ENCODE measurements around the gene CD300E.
"Not testable (repeated sequence)": the region's sequence is repeated elsewhere in the genome, so short reads cannot be mapped to it uniquely, and the experiment has no call there.

The CD300E gene

GRCh38 chr17:74623693-74624093, at the start of gene CD300E:
CD300E (minus strand) TSS chr17:74623738; CDS start chr17:74623621, 117 bp downstream.
- DNase-seq, result no peak

- DNase-seq, result peak; percentile 88
Measured at GRCh38 chr17:74671031-74671771, 47.7 kb upstream of the CD300E start.

DNA sequence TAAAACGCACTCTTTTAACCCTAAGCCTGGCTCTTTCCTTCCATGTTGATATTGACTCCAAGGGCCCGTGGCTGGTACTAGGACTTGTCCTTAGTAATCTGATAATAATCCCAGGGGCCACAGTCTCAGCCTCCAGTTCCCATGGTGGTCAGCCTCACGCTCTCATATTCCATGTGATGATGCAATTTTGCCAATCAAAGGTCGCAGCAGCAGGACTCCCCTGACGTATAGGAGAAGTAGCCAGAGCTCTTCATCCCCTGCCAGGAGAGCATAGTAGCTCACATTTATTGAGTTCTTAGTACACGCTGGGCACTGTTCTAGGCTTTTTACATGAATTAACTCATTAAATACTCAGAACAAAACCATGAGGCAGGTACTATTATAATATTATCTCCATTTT, 46.8 kb upstream of the CD300E start:
- no peak for DNase-seq

- DNase-seq, result no peak
Measured at GRCh38 chr17:74663561-74663960, 40.0 kb upstream of the CD300E start.

DNA sequence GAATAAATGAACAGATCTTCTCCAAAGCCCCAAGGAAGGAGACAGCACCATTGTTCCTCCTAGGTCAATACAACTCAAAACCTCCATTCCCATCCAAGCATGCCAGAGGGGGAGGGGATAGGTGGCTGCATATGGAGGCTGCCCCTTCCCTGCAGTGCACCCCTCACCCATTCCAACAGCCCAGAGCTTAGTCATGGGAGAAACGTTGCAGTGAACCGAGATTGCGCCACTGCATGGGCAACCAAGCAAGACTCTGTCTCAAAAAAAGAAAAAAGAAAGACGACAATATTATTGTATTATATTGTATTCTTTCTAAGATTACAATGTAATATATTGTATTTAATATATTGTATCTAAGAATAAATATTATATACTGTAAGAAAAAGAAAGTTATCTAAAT, 36.4 kb upstream of the CD300E start:
- DNase-seq, result no peak

GRCh38 chr17:74658620-74659019, 35.1 kb upstream of the CD300E start:
- DNase-seq, result no peak

- DNase-seq, result no peak
Measured at GRCh38 chr17:74654742-74655141, 31.2 kb upstream of the CD300E start.

GRCh38 chr17:74652020-74652419, 28.5 kb upstream of the CD300E start:
- no peak for DNase-seq

GRCh38 chr17:74649909-74650308, 26.4 kb upstream of the CD300E start:
- no peak for DNase-seq

DNA sequence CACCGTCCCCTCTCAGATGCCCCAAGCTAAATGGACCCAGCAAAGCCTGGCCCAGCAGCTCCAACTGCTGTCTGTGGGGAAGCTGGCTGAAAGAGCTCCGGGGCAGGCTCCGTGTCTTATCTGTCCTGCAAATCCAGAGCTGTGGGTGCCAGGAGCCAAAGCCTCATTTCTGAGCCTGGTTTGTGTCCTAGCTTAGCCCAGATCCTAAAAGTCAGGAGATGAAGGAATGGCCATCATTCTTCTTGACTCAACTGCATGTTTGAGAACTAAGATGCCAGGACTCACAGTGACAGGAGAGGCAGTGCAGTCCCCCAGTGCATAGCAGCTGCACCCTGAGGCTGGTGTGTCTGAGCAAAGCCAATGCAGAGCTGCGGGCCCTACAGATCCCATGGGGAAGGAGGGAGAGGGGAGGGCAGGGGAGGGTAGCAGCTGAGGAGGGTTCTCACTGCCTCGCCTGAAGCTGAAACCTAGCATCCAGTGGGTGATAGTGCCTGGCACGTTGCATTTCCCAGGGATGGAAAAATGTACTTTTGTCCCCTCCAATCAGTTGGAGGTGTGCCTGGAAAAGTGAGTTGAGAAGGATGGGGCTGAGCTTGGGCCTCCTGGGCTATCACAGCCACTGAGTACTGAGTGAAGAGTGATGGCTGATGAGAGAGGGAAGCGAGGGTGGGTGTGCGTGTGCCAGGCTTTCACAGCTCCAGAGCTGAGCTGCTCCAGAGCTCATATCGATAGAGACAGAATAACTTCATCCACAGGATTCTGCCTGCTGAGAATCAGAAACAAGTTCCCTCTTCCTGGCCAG, 24.5 kb upstream of the CD300E start:
- DNase-seq, result no peak

- DNase-seq, result no peak
Measured at GRCh38 chr17:74646231-74646630, 22.7 kb upstream of the CD300E start.

GRCh38 chr17:74645010-74645409, 21.5 kb upstream of the CD300E start:
- no peak for DNase-seq

DNA sequence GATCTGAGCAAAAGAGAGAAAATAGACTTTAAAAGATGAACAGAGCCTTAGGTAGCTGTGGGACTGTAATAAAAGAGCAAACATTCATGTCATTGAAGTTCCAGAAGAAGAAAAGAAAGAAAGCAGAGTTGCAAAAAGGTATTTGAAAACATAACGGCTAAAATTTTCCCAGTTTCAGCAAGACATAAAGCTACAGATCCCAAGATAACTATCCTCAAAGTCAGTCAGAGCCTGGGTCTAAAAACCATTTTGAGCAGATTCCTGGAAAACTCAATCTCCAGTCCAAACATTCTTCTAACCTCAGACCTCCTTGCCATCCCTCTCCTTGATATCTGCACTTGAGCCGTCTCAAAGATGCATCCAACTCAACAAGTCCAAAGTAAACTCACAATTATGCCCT, 20.9 kb upstream of the CD300E start:
- no peak for DNase-seq

GRCh38 chr17:74643826-74644225, 20.3 kb upstream of the CD300E start:
- DNase-seq, result no peak

GRCh38 chr17:74642995-74643394, 19.5 kb upstream of the CD300E start:
- DNase-seq, result no peak

- DNase-seq, result no peak
Measured at GRCh38 chr17:74642556-74642955, 19.0 kb upstream of the CD300E start.

DNA sequence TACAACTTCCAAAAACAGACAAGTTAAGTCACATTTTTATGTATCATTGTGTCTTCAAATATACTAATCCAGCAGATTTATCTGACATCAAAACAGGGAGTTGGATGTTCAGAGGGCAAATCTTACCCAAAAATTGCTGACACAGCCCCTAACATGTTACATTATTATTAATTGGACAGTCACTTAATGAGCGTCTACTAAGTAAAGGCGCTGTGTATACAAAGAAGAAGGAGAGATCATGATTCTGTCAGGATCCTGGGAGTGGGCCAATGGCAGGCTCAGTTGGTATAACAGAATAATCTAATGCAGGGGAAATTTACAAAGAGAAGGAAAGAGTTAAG, 18.4 kb upstream of the CD300E start:
- no peak for DNase-seq

DNA sequence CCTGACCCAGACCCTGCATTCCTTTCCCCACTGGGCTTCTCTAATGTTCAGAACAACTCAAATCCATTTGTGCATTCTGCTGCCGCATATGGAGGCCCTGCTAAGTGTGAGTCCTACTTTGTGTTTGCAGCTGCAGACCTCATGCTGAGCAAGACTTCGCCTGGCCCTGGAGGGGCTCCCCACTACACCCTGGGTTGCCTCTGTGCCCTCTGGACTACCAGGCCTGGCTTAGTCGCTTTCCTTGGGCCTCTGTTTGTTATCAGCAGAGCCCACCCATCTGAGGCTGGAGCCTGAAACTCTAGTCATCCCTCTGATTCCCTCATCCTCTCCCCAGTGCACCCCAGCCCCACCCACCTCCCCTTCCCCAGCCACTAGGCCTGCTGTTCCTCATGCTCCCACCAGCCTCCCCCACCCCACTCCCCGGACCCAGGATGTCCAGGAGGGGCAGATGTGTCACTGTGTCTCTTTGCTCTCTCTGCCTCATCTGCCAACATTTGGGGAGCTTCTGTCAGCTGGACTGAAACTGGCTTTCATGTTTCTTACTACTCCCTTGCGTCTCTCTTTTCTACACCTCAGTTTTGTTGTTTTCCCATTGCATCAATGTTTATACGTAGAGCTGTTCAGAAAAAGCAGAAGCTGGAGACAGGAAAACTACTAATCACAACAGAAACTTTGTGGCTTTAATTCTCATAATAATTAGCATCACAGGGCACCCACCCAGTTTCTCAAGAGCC, 17.9 kb upstream of the CD300E start:
- no peak for DNase-seq

GRCh38 chr17:74639704-74640151, 16.2 kb upstream of the CD300E start:
- DNase-seq, result no peak

- DNase-seq, result no peak
Measured at GRCh38 chr17:74637926-74638325, 14.4 kb upstream of the CD300E start.

- DNase-seq, result no peak
Measured at GRCh38 chr17:74637265-74637664, 13.7 kb upstream of the CD300E start.

- not testable (repeated sequence) for DNase-seq
Measured at GRCh38 chr17:74636541-74637085, 13.1 kb upstream of the CD300E start.

DNA sequence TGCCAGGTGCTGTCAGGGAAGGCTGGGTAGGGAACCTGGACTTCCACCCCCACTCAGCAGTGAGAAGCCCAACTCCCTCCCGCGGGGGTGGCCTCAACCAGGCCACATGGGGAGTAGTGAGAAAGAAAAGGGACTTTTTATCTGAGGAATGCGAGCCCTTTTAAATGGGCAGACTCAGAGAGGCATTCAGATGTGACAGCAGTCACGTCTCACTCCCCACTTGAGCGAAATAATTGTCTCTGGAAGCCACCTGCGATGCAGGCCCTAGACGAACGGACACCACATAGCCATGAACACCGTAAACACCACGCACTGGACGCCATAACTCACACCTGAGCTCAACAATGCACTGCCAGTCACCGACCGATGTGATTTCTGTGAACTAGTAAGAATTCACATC, 11.9 kb upstream of the CD300E start:
- DNase-seq, result no peak
